Measurements from ENCODE around the gene NCAM1. TPM values are rescaled to one million over a fixed set of nuclear protein-coding genes. Genes with fewer than 3 reads are reported as not detected.

The NCAM1 gene
- total and polyA plus RNA-seq, 10 donors = 0.41 to 13.2 (median 7.1) TPM

DNA sequence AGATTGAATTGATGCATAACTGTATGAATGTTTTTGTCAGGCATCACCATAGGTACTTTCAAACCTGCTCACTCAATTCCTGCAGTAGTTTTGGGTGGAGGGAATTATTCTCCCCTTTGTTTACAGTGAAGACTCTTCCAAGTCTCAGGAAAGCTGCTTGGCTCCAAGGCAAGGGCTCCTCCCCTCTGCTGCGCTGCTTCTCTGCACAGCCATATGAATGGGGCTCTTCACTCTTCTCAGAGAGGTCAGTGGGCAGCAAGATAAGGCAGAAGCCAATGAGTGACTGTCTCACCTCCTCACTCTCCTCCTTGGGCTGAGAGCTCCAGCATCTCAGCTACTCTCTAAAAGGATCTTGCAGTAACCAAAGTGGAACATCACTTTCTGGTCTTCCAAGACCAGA is 187.4 kb downstream of the NCAM1 start:
- H3K9me3 ChIP-seq = no peaks in the 10 kb centered on the region
- H3K4me3 ChIP-seq = no peak overlapping the region
- WGBS, 5 donors = 68 to 92% (median 75%) methylated on average over 1 of the region's 1 CpG
- H3K36me3 ChIP-seq = no peaks in the 10 kb centered on the region
- H3K27ac ChIP-seq = no peak overlapping the region
- H3K4me1 ChIP-seq = no peaks in the 10 kb centered on the region
- no peak for DNase-seq
- TF ChIP-seq CTCF (IDR thresholded peaks at IDR 0.05 in 8 of 11, conservative IDR thresholded peaks at IDR 0.05 in 3 of 11) (no peak), POLR2AphosphoS5 (IDR thresholded peaks at IDR 0.05) (no peak), POLR2A (IDR thresholded peaks at IDR 0.05) (no peak)
- intact Hi-C loops (cut with DNase I; ENCODE audit: low total_unique reads) = no loop called here
- H3K27me3 ChIP-seq (replicated peaks in 1 of 7) = no peaks in the 10 kb centered on the region

DNA sequence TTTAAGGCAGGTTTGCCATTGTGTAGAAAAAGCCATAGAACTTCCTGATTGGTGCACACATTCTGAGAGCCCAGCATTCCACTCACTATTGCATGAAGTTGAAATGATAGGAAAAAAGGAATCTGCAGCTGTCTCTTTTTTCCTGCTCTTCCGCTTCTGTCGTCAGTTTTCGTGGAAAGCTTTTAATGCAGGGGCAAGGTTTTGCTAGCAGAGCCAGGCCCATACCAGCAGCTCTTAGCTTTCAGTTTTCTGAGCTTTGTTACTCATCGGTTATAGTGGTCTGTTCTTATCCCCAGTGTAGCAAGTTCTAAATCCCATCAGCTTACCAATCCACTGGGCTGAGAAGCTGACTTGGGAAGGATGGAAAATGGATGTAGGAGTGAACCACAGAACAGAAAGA is 190.3 kb downstream of the NCAM1 start:
- Histone ChIP-seq H3K27me3 (replicated peaks in 1 of 7) (no peaks in the 10 kb centered on the region), H3K27ac (no peak overlapping the region), H3K4me1 (no peaks in the 10 kb centered on the region), H3K36me3 (no peaks in the 10 kb centered on the region), H3K9me3 (no peaks in the 10 kb centered on the region), H3K4me3 (no peak overlapping the region)
- WGBS, 5 donors = 86 to 93% (median 87%) methylated on average over 4 of the region's 4 CpGs
- intact Hi-C loops (cut with DNase I; ENCODE audit: low total_unique reads) = no loop called here
- DNase-seq = no peak
- TF ChIP-seq POLR2A (IDR thresholded peaks at IDR 0.05) = no peak
- no peak for TF ChIP-seq CTCF (IDR thresholded peaks at IDR 0.05 in 8 of 11, conservative IDR thresholded peaks at IDR 0.05 in 3 of 11)
- no peak for TF ChIP-seq POLR2AphosphoS5 (IDR thresholded peaks at IDR 0.05)

DNA sequence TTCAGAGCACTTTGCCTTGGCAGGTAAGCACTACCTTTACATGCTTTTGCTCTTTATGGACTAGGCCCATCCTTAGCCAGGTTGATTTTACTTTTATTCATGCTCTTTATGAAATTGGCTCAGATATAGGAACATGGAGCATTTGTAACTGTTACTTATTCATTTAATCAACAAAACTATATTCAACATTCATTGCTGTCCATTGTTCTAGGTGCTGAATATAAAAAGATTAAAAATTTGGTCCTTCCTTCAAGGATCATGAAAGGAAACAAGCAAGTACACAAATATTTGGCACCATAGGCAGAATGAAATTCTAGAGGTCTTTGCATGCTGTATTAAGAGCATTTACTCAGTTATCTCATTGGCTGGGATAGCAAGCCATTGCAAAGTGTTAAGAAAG is 191.3 kb downstream of the NCAM1 start:
- H3K27me3 ChIP-seq (replicated peaks in 1 of 7) = no peaks in the 10 kb centered on the region
- no peak for DNase-seq
- H3K4me3 ChIP-seq = no peak overlapping the region
- TF ChIP-seq POLR2AphosphoS5 (IDR thresholded peaks at IDR 0.05) (no peak), CTCF (IDR thresholded peaks at IDR 0.05 in 8 of 11, conservative IDR thresholded peaks at IDR 0.05 in 3 of 11) (no peak), POLR2A (IDR thresholded peaks at IDR 0.05) (no peak)
- no peaks in the 10 kb centered on the region for H3K36me3 ChIP-seq
- H3K27ac ChIP-seq = no peak overlapping the region
- H3K9me3 ChIP-seq = no peaks in the 10 kb centered on the region
- H3K4me1 ChIP-seq = no peaks in the 10 kb centered on the region
- intact Hi-C loops (cut with DNase I; ENCODE audit: low total_unique reads) = no loop called here

DNA sequence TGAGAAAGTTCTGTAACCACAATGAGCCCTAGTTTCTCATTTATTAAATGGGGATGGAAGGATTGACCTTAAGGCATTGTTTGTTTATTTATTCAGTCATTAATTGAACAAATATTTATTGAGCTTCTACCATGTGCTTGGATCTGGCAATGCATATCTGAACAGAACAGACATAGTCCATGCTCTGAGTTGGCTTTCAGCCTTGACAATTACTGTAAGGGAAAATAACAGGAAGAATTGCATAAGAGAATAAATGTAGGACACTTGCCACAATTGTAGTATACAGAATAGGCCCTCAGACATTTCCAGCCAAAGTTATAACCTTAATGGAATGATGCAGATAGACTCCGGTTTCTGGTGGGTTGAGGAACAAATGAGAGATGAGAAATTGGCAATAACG is 192.6 kb downstream of the NCAM1 start:
- 67 to 87% (median 74%) methylated on average over 2 of the region's 2 CpGs for WGBS, 5 donors
- intact Hi-C loops (cut with DNase I; ENCODE audit: low total_unique reads) = no loop called here
- no peak for DNase-seq
- TF ChIP-seq POLR2A (IDR thresholded peaks at IDR 0.05) (no peak), CTCF (IDR thresholded peaks at IDR 0.05 in 8 of 11, conservative IDR thresholded peaks at IDR 0.05 in 3 of 11) (no peak)
- Histone ChIP-seq H3K27ac (no peak overlapping the region), H3K27me3 (replicated peaks in 1 of 7) (no peaks in the 10 kb centered on the region), H3K9me3 (no peaks in the 10 kb centered on the region), H3K4me1 (no peaks in the 10 kb centered on the region), H3K36me3 (no peaks in the 10 kb centered on the region), H3K4me3 (no peak overlapping the region)

All from spleen (tissue), 11 donors.